HG02763 (cell line): ENCODE results near the gene THBS3.
A peak's percentile ranks its signal among the peaks of the same experiment; 100 is the strongest.
"Not testable (repeated sequence)": the region's sequence is repeated elsewhere in the genome, so short reads cannot be mapped to it uniquely, and the experiment has no call there.

ENCODE experiments used
- ATAC-seq: cut with Tn5 transposase; IDR thresholded peaks from one replicate; pipeline ENCODE4 v1.9.1; 2021; ENCODE audit warnings: mild to moderate bottlenecking, moderate library complexity; ENCODE audit not compliant: unreplicated experiment

Gene THBS3

DNA sequence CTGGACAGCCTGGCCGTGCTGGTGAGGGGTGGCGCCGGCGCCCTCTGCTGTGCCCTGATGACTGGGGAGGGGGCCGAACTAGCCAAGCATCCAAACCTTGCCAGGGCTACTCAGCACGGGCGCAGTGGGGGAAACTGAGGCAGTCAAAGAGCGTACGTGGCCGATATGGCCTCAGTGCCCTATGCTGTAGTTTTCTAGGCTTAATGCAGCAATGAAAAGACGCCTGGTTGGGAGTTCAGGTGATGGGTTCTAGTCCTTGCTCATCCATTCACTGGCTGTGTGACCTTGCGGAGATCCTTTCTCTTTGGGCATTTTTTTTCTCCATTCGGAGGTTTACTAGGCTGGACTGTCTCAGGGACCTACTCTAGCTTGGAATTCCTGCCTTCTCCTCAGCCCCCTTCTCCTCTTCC lies 1.6 kb upstream of the THBS3 start:
- no peak for ATAC-seq

DNA sequence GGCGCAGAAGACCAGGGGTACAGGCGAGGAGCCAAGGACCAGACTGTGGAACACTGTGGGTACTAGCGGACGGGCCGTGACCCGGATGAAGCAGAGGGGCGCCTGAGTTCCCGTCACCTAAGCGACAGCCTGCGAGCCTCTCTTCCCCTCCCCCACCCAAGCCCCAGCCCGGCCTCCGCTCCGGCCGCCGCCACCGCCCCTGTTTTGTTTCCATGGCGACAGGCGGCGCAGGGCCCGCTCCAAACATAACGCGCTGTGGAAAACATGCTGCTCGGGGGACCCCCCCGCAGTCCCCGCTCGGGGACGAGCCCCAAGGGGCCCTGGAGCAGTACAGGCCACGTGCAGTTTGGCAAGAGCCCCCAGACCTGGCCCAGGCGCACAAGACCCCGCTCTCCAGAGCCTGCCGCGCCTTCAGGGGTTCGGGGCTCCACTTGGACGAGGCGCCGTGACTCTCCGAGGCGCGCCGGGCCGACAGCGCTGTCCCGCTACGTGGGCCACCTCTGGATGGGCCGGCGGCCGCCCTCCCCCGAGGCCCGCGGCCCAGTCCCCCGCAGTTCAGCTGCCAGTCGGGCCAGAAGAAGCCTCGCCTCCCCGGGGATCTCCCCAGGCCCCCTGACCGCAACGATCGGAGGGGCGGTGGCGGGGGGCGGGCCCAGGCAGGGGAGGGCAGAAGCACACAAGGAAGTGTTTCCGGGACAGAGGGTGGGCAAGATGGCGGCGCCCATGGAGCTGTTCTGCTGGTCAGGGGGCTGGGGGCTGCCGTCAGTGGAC lies 1.0 kb upstream of the THBS3 start, which contains the start of gene MTX1:
Gene MTX1 (plus strand): TSS at position 155 of the 771 bp plus-strand sequence. CDS start 110 bp downstream, at position 265.
- peak; percentile 71 for ATAC-seq

DNA sequence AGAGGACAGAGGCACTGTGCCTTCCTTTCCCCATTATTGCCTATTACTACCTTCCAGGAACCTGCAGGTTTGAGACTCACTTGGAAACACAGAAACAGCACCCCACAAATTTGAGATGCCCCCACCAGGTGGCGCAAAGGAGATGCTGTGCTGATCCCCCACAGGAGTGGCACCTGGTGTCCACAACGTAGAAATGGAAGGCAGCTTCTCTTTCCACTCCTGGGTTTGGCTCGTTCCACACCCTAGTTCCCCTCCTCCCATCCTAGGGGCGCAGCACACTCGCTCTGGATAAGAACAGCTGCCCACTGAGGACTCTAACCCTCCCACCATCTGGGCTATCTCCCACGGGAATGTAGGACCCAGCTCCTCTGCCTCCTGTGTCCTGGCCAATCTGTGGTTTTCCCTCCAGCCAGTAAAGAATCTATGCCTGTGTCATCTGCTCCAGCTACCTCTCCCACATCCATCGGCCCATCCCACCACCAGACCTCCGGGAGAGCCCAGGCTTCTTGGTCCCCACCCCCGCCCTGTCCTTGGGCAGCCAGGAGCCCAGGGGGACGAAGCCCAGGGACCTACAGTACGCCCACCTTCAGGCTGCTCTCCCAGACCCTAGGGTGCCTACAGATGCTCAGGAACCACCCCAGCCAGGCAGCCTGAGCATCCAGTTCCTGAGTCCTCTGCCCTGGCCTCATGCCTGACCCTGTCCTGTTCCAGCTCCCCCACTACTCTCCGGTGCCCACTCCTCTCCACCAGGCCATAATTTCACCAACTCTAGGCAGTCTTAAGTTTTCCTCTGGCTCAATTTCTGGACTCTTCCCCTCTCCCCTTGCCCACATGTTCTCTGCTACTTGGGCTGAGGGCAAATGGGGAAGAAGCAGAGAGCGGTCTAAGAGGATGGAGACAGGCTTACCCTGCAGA lies 549 bp downstream of the THBS3 start:
- no peak for ATAC-seq

DNA sequence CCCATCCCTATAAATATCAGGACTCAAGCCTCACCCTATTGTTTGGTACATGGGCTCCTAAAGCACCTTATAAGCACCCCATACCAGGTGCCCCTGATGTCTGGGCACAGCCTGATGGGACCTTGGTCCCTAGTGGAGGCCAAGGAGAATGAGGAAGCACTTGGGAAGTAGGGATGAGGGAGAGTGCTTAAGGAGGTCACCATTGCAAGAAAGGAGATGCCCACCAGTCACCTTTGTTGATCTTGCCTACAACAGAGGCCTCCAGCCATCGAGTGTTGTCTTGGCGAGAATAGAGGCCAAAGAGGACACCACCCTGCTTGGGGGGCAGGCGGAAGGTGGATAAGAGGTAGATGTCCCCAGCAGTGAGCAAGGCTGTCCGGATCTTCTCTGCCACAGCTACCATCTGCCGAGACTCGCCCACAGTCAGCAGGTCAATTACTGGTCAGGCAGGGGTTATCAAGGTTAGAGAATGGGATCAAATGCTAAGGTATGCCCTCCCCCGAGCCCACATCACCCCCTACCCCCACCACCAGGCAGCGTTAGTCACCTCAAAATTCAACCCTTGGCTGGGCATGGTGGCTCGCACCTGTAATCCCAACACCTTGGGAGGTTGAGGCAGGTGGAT lies 1.6 kb downstream of the THBS3 start:
- ATAC-seq = no peak

DNA sequence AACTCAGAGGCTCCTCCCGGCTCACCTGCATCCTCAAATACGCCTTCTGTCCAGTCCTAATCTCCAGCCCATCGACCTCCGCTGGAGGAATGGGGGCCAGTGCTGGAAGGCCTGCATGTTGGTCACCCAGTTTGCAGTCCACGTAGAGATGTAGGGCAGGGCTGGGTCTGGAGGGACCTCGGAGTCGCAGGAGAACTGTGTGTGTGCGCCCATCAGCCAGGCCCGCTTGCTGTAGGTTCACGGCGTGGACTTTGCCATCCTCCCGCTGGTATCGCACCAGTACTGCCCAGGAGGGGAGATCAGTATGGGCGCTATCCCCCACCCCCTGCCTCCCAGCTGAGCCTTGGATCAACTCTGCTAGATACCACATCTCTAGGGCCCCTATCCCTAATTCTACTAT lies 2.7 kb downstream of the THBS3 start:
- no peak for ATAC-seq

DNA sequence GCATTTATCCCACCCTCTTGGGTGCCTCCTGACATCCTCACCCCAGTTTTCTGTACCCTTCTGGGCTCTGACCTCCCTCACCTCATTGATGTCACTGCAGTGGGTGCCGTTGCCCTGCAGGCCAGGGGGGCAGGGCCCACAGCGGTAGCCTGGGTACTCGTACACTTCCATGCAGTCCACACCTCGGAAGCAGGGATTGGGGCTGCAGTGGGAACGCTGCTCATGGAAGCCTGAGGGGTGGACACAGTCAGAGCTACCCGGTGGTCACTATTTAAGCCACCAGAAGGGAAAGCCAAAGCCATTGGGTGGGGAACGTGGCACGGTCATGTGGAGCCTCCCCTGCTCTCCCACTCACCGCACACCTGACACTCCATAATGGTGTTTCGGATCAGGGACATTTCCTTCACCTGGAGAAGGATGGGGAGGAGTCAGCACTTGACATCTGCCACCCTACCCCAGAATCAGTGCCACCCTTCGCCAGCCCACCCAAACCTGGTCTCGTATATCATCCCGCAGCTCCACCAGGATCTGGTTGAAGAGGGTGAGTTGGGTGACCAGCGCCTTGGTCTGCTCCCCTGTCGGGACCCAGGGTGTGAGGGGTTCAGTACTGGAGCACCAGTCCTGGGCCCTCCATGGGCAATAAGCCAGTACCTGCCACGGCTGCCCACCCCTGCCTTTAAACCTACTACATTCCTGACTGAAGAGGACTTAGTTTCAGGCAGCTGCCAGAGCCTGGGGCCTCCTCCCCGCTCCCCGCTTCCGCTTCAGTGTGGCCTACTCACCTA lies 4.8 kb downstream of the THBS3 start:
- no peak for ATAC-seq

DNA sequence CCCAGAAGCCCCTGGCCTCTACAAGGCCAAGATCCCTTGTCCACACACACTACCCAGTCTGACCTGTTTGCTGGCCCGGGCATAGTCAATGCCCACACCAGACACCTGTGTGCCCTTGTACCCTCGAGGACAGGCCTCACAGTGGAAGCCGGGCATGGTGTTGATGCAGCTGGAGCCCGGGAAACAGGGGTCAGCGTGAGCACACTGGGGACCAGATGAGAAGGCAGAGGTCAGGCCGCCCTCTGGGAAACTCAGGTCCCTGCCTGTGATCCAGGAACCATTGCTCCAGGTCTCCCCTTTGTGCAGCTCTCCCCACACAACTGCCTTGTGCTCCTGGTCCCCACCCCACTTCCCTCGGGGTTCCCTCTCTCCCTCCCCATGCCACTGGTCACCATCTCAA lies 5.5 kb downstream of the THBS3 start:
- no peak for ATAC-seq

DNA sequence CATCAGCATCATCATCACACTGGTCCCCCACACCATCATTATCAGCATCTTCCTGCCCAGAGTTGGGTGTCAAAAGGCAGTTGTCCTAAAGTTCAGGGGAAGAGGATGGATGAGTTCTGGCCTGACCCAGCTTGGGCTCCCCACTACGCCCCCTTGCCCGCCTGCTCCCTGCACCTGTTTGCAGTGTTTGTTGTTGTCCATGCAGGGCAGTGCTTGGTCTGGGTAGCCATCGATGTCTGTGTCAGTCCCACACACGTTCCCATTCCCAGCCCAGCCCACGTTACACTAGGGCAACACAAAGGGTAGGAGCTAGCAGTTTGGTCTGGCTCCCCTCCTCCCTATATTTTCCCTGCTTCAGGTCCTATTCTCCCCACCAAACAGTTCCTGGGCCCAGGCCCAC lies 6.8 kb downstream of the THBS3 start:
- ATAC-seq = no peak

DNA sequence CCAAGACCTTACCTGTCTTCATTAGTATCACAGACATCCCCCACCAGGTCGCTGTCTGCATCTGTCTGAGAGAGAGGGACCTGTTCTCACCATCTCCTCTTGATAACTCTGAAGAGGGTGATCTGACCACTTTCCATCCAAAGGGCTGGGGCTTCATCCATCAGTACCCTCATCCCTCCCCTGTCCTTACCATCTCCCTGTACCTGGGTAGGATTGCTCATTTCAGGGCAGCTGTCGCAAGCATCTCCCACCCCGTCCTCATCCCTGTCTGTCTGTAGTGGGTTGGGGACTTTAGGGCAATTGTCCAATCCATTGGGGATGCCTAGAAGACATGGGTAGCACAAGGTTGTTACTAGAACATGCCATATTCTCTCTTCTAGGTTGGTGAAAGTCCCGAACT lies 7.9 kb downstream of the THBS3 start:
- ATAC-seq = no peak

DNA sequence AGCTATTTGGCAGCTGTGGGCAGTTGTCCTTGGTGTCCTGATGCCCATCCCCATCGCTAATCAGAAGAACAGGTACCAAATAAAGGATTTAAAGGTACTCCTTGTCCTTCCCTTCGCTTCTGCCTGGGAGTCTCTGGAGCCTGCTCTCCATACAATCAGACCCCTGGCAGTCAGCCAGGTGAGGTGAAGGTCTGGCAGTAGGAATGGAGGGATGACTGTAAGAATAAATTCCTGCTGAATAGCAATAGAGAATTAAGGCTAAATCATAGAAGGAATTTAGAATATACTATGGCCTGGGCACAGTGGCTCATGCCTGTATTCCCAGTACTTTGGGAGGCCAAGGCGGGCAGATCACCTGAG lies 9.2 kb downstream of the THBS3 start:
- ATAC-seq = no peak

DNA sequence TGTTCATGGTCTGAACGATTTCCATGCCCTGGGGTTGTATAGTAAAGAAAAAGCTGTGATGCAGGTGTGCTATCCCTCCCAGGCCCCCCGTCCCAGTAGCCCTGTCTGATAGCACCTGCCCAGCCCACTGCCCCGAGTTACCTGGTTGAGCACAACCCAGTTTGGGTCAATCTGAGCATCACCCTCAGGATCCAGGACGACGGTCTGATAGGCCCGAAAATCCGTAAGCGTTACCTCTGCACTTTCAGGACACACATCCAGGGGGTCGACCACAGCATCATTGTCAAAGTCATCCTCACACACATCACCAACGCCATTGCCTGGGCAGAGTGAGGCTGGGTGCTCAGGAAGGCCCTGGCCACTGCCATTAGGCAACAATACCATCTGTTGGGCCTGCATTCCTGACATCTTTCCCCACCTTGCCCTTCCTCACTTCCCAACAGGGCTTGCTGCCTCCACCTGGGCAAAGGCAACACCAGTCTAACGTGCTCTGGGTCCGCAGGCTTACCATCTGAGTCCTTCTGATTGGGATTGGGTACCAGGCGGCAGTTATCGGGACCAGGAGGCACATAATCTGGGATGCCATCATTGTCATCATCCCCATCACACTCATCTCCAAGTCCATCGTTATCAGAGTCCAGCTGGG lies 9.7 kb downstream of the THBS3 start:
- no peak for ATAC-seq

DNA sequence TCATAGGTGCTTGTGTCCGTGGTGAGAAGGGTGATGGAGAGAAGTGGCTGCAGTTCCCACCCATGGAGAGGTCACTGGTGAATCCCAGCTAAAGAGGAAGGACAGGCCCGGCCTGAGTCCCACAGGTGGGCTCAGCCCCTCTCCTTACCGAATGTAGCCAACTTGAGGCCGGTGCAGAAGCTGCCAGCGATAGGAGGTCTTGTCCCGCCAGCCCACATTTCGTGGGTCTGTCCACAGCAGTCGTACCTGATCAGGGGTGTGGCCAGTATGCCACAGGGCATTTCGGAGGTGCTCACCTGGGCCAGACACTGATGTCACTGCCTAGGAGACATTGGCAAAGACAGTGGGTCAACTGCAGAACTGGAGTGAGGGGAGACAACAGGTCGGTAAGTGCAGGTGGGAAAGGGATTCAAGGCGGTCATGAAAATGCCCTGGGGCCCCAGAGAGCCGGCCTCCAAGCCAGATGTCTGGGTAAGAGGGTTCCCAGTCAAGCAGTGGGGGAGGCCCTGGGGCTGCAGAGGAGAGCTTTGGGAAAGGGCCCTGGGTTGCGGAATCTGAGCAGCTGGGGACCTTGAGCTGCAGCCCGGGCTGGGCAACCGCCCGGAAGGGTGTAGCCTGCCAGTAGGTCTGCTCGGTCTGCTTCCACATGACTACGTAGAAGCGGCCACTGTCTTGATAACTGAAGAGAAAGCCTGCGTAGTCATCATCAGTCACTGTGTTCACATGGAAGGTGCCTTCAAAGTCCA lies 10.6 kb downstream of the THBS3 start:
- ATAC-seq = no peak

DNA sequence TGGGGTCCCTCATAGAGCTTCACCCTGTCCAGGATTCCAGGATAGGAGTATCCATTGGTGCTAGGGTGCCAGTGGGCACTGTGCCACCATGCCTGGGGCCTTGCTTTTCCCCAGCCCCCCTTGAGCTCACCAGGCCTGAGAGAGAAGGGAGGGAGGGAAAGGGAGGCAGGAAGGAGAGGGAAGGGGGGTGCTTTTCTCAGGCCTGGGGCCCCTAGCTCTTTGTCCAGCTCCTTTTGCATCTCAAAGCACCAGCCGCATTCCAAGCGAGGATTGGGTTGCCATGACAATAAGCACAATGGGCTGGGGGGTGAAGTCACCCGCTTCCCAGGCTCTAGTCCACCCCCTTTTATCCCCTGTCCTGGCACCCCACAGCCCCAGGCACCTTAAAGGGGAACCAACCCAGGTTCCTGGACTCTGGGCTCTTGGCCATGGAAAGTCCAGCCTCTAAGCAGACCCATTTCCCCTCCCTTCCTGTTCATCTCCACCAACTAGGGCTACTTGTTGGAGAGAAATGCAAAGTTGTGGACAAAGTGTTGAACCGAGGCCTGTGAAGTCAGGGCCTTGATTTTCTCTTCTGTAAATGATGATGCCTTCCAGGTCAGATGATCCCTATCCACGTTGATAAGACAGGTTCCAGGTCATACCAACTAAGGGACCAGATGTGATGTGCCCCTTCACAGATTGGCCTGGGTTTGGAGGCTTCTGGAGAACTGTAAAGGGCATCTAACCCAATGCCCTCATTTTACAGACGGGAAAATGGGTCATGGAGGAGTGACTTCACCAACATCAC lies 11.4 kb downstream of the THBS3 start:
- no peak for ATAC-seq

DNA sequence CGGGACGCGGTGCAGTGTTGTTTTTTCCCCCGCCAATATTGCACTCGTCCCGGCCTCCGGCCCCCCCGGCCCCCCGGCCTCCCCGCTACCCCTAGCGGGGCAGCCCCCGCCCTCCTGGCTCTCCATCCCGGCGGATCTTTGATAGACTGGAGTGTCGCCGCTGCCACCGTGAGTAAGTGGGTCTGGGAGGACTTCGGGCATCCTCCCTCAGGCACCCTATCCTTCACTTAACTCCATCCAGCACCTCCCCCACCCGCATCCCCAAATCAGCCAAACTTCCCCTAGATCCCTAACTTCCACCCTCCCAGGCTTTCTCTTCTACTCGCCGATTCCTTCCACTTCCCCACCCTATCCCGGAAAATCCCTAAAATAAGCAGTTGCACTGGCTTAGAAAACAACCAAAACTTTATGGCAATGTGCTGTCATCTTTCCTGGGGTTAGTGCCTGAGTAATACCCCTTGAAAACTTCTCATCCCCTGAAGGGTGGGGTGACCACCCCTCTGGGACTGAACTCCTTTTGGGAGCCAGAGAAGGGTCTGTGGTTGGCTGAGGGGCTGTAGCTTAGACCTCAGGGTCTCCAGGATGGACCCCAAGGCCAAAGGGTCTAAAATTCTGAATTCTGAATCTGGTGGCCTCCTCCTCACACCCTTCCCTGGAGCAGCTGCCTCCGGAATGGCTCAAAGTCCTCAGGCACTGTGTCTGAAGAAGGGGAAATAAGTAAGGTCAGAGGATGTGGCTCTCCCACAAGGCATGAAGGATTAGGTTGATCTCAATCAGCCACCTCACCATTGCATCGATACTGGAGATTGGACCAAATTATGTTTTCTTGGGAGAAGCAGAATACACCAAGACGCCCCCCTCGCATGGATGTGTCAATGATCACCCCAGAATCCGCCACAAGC lies 12.2 kb downstream of the THBS3 start:
- ATAC-seq = no peak

DNA sequence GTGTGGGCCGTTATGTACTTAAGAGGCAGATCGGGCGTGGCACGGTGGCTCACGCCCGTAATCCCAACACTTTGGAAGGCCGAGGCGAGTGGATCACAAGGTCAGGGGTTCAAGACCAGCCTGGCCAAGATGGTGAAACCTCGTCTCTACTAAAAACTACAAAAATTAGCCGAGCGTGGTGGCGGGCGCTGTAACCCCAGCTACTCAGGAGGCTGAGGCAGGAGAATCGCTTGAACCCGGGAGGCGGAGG lies 13.8 kb downstream of the THBS3 start:
- ATAC-seq = not testable (repeated sequence)

DNA sequence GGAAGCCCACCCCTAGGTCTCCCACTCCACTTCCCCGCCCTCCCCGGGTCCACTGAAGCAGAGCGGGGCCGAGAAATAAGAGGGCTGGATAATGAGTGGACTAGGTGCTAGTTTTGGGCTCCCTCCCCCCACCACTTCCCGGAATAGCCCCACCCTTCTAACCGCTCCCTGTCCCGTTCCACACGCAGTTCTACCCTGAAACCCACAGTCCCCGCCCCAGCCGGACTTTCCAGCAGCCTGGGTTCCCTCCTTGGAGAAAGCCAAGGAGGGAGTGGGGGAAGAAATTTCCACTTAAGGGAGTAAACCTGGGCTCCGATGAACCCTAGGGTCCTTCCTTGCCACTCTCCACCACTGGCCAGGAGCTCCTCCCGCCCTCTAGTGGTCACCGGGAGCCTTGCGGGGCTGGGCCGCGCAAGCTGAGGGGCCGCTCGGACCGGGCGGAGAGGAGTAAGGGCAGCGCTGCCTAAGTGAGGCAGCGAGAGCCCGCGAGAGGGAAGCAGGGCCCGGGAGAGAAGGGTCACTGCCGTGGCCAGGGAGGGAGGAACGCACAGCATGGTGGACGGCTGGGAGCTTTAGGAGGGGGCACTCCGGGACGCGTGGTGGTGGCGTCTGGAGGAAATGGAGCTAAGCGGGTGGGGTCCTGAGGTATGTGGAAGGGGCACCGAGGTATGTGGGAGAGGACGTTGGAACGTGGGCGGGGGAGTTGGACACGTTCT lies 14.3 kb downstream of the THBS3 start:
- peak; percentile 67 for ATAC-seq
